HG03558 (cell line): Measurements from ENCODE around the gene ELP1.

Experiments
- ATAC-seq: cut with Tn5 transposase; IDR thresholded peaks from one replicate; pipeline ENCODE4 v1.9.1; 2021; ENCODE audit warnings: moderate number of reproducible peaks; ENCODE audit not compliant: unreplicated experiment; ENCODE audit errors: extremely low read depth

The ELP1 gene

GRCh38 chr9:108831496-108832178 is 102.3 kb downstream of the ELP1 start:
- ATAC-seq: no peak

GRCh38 chr9:108830272-108830671 is 103.7 kb downstream of the ELP1 start:
- no peak for ATAC-seq

- ATAC-seq: no peak
These were observed 110.1 kb downstream of the ELP1 start for GRCh38 chr9:108823829-108824228.
